ENCODE measurements around the gene RNF224.

The RNF224 gene

GRCh38 chr9:137263506-137263905 is 36.2 kb downstream of the RNF224 start:
- Histone ChIP-seq H3K9ac (ENCODE audit: low read length) (no peak overlapping the region), H3K4me3 (ENCODE audit: insufficient read depth, low read length, poor library complexity, severe bottlenecking) (no peak overlapping the region)

DNA sequence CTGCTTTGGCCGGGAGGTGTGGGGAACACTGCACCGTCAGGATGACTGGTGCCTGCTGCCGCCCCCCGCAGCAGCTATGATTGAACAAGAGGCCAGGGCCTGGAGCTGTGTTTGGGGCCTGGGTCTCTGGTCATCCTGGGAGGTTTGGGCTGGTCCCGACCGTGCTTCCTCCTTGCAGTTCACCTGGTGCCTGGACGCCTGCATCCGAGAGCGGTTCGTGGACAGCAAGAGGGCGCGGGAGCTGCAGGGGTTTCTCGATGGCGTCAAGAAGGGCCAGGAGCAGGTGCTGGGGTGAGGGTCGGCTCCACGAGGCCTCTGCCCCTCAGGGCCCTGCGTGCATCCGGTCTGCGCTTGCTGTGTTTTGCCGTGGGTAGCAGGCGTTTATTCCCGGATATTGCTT is 36.8 kb downstream of the RNF224 start:
- H3K9me3 ChIP-seq (ENCODE audit: insufficient read depth, low read length), result no peaks in the 10 kb centered on the region
- no peaks in the 10 kb centered on the region for H4K20me1 ChIP-seq (ENCODE audit: low read depth, low read length)
- no peaks in the 10 kb centered on the region for H3K79me2 ChIP-seq (ENCODE audit: insufficient read depth, low read length)
- no peaks in the 10 kb centered on the region for H3K27me3 ChIP-seq (ENCODE audit: low read length)
- 0 out of 2 replicates have a peak, but pooled peaks cover 8% of the 10 kb centered on the region for H3F3A ChIP-seq (ENCODE audit: insufficient read depth)
- H3K27ac ChIP-seq (ENCODE audit: low read depth, low read length), result no peak overlapping the region
- H2AFZ ChIP-seq (ENCODE audit: low read depth, low read length, severe bottlenecking), result no peak overlapping the region
- TF ChIP-seq, protein P1, sequence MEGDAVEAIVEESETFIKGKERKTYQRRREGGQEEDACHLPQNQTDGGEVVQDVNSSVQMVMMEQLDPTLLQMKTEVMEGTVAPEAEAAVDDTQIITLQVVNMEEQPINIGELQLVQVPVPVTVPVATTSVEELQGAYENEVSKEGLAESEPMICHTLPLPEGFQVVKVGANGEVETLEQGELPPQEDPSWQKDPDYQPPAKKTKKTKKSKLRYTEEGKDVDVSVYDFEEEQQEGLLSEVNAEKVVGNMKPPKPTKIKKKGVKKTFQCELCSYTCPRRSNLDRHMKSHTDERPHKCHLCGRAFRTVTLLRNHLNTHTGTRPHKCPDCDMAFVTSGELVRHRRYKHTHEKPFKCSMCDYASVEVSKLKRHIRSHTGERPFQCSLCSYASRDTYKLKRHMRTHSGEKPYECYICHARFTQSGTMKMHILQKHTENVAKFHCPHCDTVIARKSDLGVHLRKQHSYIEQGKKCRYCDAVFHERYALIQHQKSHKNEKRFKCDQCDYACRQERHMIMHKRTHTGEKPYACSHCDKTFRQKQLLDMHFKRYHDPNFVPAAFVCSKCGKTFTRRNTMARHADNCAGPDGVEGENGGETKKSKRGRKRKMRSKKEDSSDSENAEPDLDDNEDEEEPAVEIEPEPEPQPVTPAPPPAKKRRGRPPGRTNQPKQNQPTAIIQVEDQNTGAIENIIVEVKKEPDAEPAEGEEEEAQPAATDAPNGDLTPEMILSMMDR (IDR thresholded peaks at IDR 0.05; ENCODE audit: insufficient read depth, low read length, poor library complexity, severe bottlenecking), result no peak
- no peak for TF ChIP-seq EZH2phosphoT487 (conservative IDR thresholded peaks at IDR 0.05; ENCODE audit: low read length)
- no peak overlapping the region for H3K9ac ChIP-seq (ENCODE audit: low read length)
- no peaks in the 10 kb centered on the region for H3K36me3 ChIP-seq (ENCODE audit: low read length)
- no peaks in the 10 kb centered on the region for H3K9me2 ChIP-seq (replicated peaks; ENCODE audit: insufficient read depth, low read length)
- H3K4me2 ChIP-seq (ENCODE audit: low read depth, low read length, poor library complexity, severe bottlenecking), result no peak overlapping the region
- no peak overlapping the region for H3K4me3 ChIP-seq (ENCODE audit: insufficient read depth, low read length, poor library complexity, severe bottlenecking)

More at GRCh38 chr9:137263506-137263905, 36.2 kb downstream of the RNF224 start:
- H3K4me2 ChIP-seq (ENCODE audit: low read depth, low read length, poor library complexity, severe bottlenecking), result no peak overlapping the region
- no peaks in the 10 kb centered on the region for H3K9me3 ChIP-seq (ENCODE audit: insufficient read depth, low read length)
- no peaks in the 10 kb centered on the region for H3K27me3 ChIP-seq (ENCODE audit: low read length)
- H2AFZ ChIP-seq (ENCODE audit: low read depth, low read length, severe bottlenecking), result no peak overlapping the region
- no peak overlapping the region for H3K27ac ChIP-seq (ENCODE audit: low read depth, low read length)
- H3K79me2 ChIP-seq (ENCODE audit: insufficient read depth, low read length), result no peaks in the 10 kb centered on the region
- TF ChIP-seq, protein P1 (IDR thresholded peaks at IDR 0.05; ENCODE audit: insufficient read depth, low read length, poor library complexity, severe bottlenecking), result no peak
- TF ChIP-seq EZH2phosphoT487 (conservative IDR thresholded peaks at IDR 0.05; ENCODE audit: low read length), result no peak
- 0 out of 2 replicates have a peak, but pooled peaks cover 3% of the 10 kb centered on the region for H3F3A ChIP-seq (ENCODE audit: insufficient read depth)
- no peaks in the 10 kb centered on the region for H3K9me2 ChIP-seq (replicated peaks; ENCODE audit: insufficient read depth, low read length)
- no peaks in the 10 kb centered on the region for H4K20me1 ChIP-seq (ENCODE audit: low read depth, low read length)
- no peaks in the 10 kb centered on the region for H3K36me3 ChIP-seq (ENCODE audit: low read length)

- TF ChIP-seq, protein P1 (IDR thresholded peaks at IDR 0.05; ENCODE audit: insufficient read depth, low read length, poor library complexity, severe bottlenecking), result no peak
- no peak for TF ChIP-seq EZH2phosphoT487 (conservative IDR thresholded peaks at IDR 0.05; ENCODE audit: low read length)
- H3K9me3 ChIP-seq (ENCODE audit: insufficient read depth, low read length), result no peaks in the 10 kb centered on the region
- H3K4me2 ChIP-seq (ENCODE audit: low read depth, low read length, poor library complexity, severe bottlenecking), result no peak overlapping the region
- no peaks in the 10 kb centered on the region for H3K36me3 ChIP-seq (ENCODE audit: low read length)
- H3K9ac ChIP-seq (ENCODE audit: low read length), result no peak overlapping the region
- no peak overlapping the region for H2AFZ ChIP-seq (ENCODE audit: low read depth, low read length, severe bottlenecking)
- H3K27ac ChIP-seq (ENCODE audit: low read depth, low read length), result no peak overlapping the region
- no peaks in the 10 kb centered on the region for H3K79me2 ChIP-seq (ENCODE audit: insufficient read depth, low read length)
- no peaks in the 10 kb centered on the region for H3K9me2 ChIP-seq (replicated peaks; ENCODE audit: insufficient read depth, low read length)
- H3K27me3 ChIP-seq (ENCODE audit: low read length), result no peaks in the 10 kb centered on the region
- H4K20me1 ChIP-seq (ENCODE audit: low read depth, low read length), result no peaks in the 10 kb centered on the region
- no peak overlapping the region for H3K4me3 ChIP-seq (ENCODE audit: insufficient read depth, low read length, poor library complexity, severe bottlenecking)
- 0 out of 2 replicates have a peak, but pooled peaks cover 9% of the 10 kb centered on the region for H3F3A ChIP-seq (ENCODE audit: insufficient read depth)
Observed at GRCh38 chr9:137265496-137266161, 38.3 kb downstream of the RNF224 start.

Data from SU-DHL-6 (cell line).